Measurements from ENCODE around the gene CDC73.

GRCh38 chr1:193083365-193084088, 38.3 kb upstream of the CDC73 start:
- TF ChIP-seq CTCF (IDR thresholded peaks at IDR 0.05) (no peak), POLR2AphosphoS5 (IDR thresholded peaks at IDR 0.05; ENCODE audit: low read depth, low read length) (no peak)
